DND-41 (cell line): ENCODE measurements around the gene ATP6AP2.

Experiments used
- EZH2 ChIP-seq: IDR thresholded peaks from 3 replicates; pipeline ENCODE4 v1.6.1; 2012; ENCODE audit warnings: borderline replicate concordance, low read depth, mild to moderate bottlenecking, moderate library complexity, low read length, inconsistent platforms; ENCODE audit not compliant: severe bottlenecking
- TF ChIP-seq, protein P1 (sequence below): IDR thresholded peaks from 2 replicates; pipeline ENCODE4 v1.5.1; 2012; ENCODE audit warnings: borderline replicate concordance, low read length, moderate library complexity, mild to moderate bottlenecking; ENCODE audit not compliant: poor library complexity, severe bottlenecking; ENCODE audit errors: extremely low read depth

DNA sequence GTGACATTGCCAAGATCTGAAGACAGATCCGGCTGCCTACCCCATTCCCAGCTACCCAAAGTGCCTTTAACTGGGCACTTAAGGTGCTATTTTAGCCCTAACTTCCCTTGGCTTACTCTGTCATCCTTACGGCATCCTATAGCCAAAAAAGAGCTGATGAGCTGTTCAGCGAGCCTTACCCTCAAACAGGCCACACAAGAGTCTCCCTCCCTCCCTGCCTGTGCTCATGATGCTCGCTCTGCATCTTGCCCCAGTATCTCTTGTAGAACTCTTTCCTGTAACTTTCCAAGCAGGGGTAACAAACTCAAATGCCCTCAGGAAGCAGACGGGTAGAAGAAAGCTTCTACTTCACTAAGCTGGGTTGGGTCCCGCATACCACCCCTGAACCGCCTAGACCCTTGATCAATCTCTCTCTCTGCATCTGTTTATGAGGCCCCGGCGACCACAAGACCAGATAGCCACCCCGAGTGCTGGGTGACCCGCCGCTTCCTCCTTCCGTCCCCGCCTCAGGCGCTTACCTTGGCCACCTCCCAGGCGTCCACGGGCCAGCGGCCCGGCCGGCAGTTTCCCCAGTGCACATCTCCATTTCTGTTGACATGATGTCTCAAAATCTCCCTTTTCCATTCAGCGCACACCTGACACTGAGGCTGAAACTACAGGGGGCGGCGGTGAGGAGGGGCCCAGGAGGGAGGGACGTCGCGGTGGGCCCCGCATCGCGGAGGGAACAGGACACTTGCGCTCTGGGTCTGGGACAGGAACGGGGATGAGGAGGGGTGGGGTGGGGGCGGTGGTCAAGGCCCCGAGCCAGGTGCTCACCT lies 65.9 kb downstream of the ATP6AP2 start:
- TF ChIP-seq, protein P1, sequence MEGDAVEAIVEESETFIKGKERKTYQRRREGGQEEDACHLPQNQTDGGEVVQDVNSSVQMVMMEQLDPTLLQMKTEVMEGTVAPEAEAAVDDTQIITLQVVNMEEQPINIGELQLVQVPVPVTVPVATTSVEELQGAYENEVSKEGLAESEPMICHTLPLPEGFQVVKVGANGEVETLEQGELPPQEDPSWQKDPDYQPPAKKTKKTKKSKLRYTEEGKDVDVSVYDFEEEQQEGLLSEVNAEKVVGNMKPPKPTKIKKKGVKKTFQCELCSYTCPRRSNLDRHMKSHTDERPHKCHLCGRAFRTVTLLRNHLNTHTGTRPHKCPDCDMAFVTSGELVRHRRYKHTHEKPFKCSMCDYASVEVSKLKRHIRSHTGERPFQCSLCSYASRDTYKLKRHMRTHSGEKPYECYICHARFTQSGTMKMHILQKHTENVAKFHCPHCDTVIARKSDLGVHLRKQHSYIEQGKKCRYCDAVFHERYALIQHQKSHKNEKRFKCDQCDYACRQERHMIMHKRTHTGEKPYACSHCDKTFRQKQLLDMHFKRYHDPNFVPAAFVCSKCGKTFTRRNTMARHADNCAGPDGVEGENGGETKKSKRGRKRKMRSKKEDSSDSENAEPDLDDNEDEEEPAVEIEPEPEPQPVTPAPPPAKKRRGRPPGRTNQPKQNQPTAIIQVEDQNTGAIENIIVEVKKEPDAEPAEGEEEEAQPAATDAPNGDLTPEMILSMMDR = peak; percentile 9
- TF ChIP-seq EZH2 = no peak
